Fibroblast of skin of abdomen (primary cell): ENCODE results near the gene OR2T35. TPM values are rescaled to one million over a fixed set of nuclear protein-coding genes. Genes with fewer than 3 reads are reported as not detected.
"Not testable (repeated sequence)": the region's sequence is repeated elsewhere in the genome, so short reads cannot be mapped to it uniquely, and the experiment has no call there.

ENCODE experiments used
- DNase-seq: peaks from one replicate; pipeline ENCODE4 v3.0.0-alpha.2; 2013
- polyA plus RNA-seq, 2 experiments: library from polyadenylated mRNA; unstranded; fragments of 120-200 nt; gene quantifications; one replicate each; pipeline ENCODE4 v1.2.1, GENCODE V29; 2013; ENCODE audit not compliant: insufficient read length in 2 of 2

The OR2T35 gene, protein sequence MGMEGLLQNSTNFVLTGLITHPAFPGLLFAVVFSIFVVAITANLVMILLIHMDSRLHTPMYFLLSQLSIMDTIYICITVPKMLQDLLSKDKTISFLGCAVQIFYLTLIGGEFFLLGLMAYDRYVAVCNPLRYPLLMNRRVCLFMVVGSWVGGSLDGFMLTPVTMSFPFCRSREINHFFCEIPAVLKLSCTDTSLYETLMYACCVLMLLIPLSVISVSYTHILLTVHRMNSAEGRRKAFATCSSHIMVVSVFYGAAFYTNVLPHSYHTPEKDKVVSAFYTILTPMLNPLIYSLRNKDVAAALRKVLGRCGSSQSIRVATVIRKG
- polyA plus RNA-seq (2013, experiment 1 of 2; ENCODE audit: insufficient read length): not detected
- polyA plus RNA-seq (2013, experiment 2 of 2; ENCODE audit: insufficient read length): not detected

- DNase-seq: not testable (repeated sequence)
Measured at GRCh38 chr1:248645178-248645577, at the start of gene OR2T35. Gene OR2T35 (minus strand): TSS chr1:248645278. CDS start chr1:248639258, 6,020 bp downstream.

GRCh38 chr1:248691567-248692155, 46.6 kb upstream of the OR2T35 start:
- no peak for DNase-seq

DNA sequence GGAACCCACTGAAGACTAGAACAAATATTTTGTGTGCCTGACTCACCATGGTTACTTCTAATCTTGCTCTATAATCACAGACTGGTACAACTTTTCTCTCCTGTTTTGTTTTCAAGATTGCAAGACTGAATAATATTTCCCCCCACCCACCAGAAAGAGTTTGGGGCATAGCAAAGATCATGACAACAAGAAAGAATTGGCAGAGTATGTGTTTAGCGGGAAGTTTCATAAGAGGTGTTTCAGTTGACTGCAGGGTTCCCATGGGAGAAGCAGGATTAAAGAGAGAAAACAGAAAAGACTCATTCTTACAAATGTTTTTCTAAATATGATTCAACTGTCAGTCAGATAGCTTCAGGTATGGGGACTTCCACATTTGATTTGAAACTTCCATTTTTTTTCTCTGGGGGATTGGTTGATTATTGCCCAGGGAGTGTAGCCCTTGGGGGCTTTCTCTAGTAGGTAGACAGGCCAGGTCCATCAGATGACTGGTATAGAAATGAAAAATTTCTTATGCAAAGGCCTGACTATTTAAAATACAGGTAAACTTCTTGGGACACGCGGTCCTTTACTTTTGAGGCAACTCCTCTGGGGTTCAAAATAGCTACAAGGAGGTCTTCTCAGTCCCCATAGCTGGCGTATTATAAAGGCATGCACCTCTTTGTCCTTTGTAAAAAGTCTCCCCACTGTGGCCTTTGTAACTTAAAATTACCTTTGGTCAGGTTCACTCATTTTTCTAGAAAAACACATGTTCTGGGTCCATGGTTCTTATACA, 43.6 kb upstream of the OR2T35 start:
- no peak for DNase-seq

DNA sequence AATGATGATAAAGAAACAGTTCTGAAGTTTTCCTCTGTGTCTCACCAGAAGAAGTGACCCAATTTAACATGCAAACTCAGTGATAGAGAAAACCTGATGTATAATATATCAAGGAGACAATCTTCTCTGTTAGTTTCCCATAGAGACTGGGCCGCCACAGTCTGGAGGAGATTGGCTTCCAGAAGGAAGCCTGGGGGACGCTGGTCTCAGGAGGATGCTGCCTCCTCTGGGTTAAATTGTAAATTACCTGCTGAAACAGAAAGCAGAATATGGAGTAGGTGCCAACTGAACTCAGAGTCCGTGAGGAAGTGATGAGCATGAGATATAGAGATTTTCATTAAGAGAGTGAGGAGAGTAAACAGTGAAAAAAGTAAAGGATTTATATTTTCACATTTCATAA, 41.7 kb upstream of the OR2T35 start:
- no peak for DNase-seq

DNA sequence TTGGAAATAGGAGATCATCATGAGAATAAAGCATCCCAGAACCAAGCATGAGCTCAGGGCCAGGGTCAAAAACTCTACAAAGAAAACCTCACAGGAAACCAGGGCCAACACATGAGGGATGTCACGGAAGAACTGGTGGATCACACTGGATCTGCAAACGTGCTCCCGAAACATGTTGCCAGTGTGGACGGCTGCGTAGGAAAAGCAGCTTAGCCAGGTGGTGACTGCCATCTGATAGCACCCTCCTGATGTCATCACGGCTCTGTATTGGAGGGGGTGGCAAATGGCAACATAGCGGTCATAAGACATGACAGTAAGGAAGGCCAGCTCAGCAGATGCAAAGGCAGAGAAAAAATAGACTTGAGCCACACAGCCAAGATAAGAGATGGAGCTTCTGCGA, 36.6 kb upstream of the OR2T35 start:
- DNase-seq: no peak

- DNase-seq: no peak
Measured at GRCh38 chr1:248670003-248670402, 24.9 kb upstream of the OR2T35 start.

DNA sequence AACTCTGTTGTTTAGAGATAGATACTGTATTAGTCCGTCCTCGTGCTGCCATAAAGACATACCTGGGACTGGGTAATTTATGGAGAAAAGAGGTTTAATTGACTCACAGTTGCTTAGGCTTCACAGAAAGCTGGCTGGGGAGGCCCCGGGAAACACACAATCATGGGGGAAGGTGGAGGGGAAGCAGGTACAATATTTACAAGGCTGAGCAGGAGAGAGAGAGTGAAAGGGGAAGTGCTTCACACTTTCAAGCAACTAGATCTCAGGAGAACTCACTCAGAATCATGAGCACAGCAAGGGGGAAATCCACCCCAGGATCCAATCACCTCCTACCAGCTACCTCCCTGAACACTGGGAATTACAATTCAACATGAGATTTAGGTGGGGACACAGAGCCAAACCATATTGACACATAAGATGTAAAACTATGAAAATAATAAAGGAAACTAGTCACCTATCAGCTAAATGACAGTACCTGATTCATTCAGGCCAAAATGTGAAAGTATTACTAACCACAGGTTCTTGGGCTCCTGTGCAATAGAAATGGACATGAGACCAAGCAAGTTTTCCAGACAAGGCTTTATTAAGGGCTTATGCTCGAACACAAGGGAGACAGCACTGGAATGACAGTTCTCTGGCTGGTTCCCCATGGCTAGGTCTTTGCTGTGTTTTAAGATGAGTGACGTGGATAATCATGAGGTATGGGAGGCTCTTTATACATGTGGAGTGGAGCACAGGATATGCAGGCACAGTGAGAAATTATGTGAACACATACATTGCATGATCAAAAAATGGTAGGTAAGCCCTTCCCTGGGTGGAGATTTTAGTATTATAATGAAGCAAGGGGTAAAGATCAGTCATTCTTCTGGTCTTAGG, 18.6 kb upstream of the OR2T35 start:
- DNase-seq: not testable (repeated sequence)

- DNase-seq: not testable (repeated sequence)
Measured at GRCh38 chr1:248656797-248657196, 11.7 kb upstream of the OR2T35 start.

GRCh38 chr1:248655354-248655753, 10.3 kb upstream of the OR2T35 start, which contains the start of gene OR2T27:
Gene OR2T27 (minus strand): TSS chr1:248655528. CDS start chr1:248650884, 4,644 bp downstream.
- DNase-seq: not testable (repeated sequence)

DNA sequence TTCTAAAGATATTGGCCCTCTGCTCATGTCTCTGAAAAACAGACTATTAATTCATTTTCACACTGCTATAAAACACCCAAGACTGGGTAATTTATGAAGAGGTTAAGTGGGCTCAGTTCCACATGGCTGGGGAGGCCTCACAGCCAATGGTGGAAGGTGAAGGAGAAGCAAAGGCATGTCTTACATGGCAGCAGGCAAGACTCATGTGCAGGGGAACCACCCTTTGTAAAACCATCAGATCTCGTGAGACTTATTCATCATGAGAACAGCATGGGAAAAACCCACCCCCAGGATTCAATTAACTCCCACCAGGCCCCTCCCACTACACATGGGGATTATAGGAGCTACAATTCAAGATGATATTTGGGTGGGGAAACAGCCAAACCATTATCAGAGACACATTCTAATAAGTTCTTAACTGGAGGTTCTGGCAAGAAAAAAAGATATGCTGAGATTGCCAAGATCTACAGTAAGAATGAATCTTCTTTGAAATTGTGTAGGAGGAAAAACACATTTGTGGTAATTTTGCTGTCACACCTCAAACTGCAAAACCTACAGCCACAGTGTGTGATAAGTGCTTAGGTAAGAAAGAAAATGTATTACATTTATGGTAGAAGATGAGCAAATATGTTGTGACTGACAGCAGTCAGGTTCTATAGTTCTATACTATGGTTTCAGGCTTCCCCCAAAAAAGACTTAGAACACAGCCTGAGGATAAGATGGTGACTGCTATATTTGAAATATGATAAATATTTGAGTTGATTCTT, 3.9 kb upstream of the OR2T35 start:
- not testable (repeated sequence) for DNase-seq

GRCh38 chr1:248642971-248643651, 2.0 kb downstream of the OR2T35 start:
- DNase-seq: not testable (repeated sequence)

DNA sequence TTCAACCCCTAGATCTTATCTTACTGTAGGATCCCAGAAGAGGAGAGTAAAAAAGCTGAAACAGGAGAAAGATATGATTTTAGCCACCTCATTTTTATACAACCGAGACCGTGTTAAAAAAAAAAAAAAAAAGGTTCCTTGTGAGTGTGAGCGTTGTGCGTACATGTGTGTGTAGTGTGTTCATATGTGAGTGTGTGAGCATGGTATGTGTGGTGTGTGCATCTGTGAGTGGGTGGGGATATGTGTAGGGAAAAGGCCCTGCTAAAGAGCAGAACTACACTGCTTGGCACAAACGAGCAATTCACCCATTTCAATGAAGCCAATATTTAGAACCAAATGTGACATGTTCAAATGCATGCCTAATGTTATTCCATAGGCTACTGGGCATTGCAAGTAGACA, 3.5 kb downstream of the OR2T35 start:
- not testable (repeated sequence) for DNase-seq

- not testable (repeated sequence) for DNase-seq
Measured at GRCh38 chr1:248640906-248641305, 4.2 kb downstream of the OR2T35 start.

- not testable (repeated sequence) for DNase-seq
Measured at GRCh38 chr1:248639652-248640051, 5.4 kb downstream of the OR2T35 start.

GRCh38 chr1:248636612-248637011, 8.5 kb downstream of the OR2T35 start:
- DNase-seq: not testable (repeated sequence)

DNA sequence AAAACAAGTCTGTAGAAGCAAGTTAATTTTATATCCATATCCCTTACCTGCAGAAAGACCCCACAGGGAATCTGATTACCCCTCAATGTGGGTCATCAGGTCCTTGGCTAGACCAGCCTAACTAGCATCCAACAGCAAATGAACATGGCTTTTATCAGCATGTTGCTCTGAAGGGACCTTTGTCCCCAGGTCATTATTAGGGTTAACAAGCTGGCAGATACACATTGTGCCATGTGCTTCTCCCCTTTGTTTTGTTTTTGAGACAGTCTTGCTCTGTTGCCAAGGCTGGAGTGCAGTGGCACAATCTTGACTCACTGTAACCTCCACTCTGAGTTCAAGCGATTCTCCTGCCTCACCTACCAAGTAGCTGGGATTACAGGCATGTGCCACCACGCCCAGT, 10.1 kb downstream of the OR2T35 start, which contains the start of gene OR2T11:
Gene OR2T11 (minus strand): TSS at position 101 of the 400 bp plus-strand sequence. CDS start 7,963 bp downstream, outside the sequence.
- not testable (repeated sequence) for DNase-seq

GRCh38 chr1:248631354-248632008, 13.6 kb downstream of the OR2T35 start:
- DNase-seq: no peak

- no peak for DNase-seq
Measured at GRCh38 chr1:248630551-248630950, 14.5 kb downstream of the OR2T35 start.

DNA sequence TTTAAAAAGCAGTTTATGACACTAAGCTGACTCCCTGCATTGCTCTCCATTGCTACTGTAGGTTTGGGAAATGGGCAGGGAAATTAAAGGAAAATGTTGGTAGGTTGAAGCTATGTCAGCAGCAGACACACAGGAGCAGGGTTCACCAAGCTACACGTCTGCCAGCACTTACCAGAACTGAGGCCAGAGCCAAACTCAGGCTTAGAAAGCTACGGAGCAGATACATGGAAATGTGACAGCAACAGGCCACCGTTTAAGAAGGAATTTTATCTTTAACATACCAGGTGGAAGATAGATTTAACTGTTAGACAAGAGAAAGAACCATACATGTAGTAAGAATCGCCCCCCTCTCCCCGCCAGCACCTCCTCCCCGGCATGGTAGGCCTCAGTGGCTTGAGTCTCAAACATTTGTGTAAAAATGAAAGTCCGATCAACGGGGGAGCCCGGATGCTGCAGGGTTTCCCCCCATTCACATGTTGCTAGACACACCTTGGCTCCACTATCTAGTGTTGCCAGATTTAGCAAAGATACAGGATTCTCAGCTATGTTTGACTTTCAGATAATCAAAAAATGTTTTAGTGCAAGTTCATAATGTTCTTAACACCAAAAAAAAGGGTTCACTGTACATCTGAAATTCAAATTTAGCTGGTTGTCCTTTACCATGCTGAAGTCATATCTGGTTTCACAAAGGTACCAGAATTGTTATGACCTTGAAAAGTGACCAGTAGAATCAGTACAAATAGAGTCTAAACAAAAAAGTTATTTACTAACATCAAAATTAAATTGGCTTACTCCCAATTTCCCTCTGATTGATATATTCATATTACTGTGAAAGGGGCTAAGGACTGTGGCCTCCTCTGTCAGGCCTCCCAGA, 16.9 kb downstream of the OR2T35 start:
- no peak for DNase-seq
